ENCODE measurements around the gene ABCC1. TPM values are rescaled to one million over a fixed set of nuclear protein-coding genes. Genes with fewer than 3 reads are reported as not detected.
A peak's percentile ranks its signal among the peaks of the same experiment; 100 is the strongest.
"Not testable (repeated sequence)": the region's sequence is repeated elsewhere in the genome, so short reads cannot be mapped to it uniquely, and the experiment has no call there.

Gene ABCC1
- polyA plus RNA-seq, 3 donors = 1.4 to 23.6 (median 3.0) TPM

DNA sequence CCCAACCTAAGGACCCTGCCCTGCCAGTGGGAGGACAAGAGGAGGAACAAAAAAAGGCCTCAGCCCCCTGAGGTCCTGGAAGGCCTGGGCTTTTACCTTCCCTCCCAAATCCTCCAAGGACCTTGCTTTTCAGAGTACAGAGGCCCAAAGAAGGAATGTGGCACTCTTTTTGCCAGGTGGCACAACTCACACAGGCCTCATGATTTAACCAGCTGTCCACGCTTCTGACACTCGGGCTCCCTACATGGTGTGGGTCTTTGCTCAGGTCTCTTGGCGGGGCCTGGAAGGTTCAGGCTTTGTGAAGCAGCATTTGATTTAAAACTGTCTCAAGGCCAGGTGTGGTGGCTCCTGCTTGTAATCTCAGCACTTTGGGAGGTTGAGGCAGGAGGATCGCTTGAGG is 153.3 kb downstream of the ABCC1 start:
- intact Hi-C loops (cut with micrococcal nuclease) = no loop called here
- no peak overlapping the region for H3K9ac ChIP-seq (ENCODE audit: insufficient read depth, low read length, poor library complexity, severe bottlenecking)
- Mint-ChIP-seq H3K36me3 (peaks cover 68 to 82% of the 10 kb centered on the region in 2 donors), H3K9me3 (peaks cover 0 to 7% (median 2%) of the 10 kb centered on the region in 7 donors), H3K4me3 (no peak overlapping the region), H3K4me1 (peaks cover 10% of the 10 kb centered on the region), H3K27me3 (ENCODE audit: low read depth in 3 of 3) (no peaks in the 10 kb centered on the region), H3K27ac (no peak overlapping the region)
- no peaks in the 10 kb centered on the region for H3K9me3 ChIP-seq (replicated peaks in 1 of 2; ENCODE audit: control insufficient read depth in 1 of 2, insufficient read depth in 1 of 2, low read length in 2 of 2)
- no peak overlapping the region for H3K4me3 ChIP-seq (replicated peaks in 1 of 3; ENCODE audit: low read depth in 2 of 3, low read length in 3 of 3)
- H2AFZ ChIP-seq (ENCODE audit: insufficient read depth, low read depth, low read length, poor library complexity, severe bottlenecking) = no peak overlapping the region
- H3K27me3 ChIP-seq (ENCODE audit: control insufficient read depth in 2 of 2, insufficient read depth in 2 of 2, low read length in 2 of 2) = no peaks in the 10 kb centered on the region
- H3K4me2 ChIP-seq (replicated peaks; ENCODE audit: extremely low read depth, low read length, poor library complexity, severe bottlenecking) = no peak overlapping the region
- TF ChIP-seq, protein P1, sequence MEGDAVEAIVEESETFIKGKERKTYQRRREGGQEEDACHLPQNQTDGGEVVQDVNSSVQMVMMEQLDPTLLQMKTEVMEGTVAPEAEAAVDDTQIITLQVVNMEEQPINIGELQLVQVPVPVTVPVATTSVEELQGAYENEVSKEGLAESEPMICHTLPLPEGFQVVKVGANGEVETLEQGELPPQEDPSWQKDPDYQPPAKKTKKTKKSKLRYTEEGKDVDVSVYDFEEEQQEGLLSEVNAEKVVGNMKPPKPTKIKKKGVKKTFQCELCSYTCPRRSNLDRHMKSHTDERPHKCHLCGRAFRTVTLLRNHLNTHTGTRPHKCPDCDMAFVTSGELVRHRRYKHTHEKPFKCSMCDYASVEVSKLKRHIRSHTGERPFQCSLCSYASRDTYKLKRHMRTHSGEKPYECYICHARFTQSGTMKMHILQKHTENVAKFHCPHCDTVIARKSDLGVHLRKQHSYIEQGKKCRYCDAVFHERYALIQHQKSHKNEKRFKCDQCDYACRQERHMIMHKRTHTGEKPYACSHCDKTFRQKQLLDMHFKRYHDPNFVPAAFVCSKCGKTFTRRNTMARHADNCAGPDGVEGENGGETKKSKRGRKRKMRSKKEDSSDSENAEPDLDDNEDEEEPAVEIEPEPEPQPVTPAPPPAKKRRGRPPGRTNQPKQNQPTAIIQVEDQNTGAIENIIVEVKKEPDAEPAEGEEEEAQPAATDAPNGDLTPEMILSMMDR (IDR thresholded peaks at IDR 0.05) = no peak
- WGBS (ENCODE audit: insufficient coverage) = 100% methylated on average over 3 of the region's 4 CpGs
- peaks cover 3% of the 10 kb centered on the region for H4K20me1 ChIP-seq (ENCODE audit: insufficient read depth, low read length)
- no peak for DNase-seq
- no peak overlapping the region for H3K27ac ChIP-seq (ENCODE audit: low read depth in 1 of 2, low read length in 2 of 2)
- peaks cover 54 to 83% of the 10 kb centered on the region in 2 donors for H3K36me3 ChIP-seq (replicated peaks in 1 of 2; ENCODE audit: control insufficient read depth in 1 of 2, insufficient read depth in 2 of 2, low read length in 2 of 2)
- H3K79me2 ChIP-seq (ENCODE audit: insufficient read depth, low read length) = no peaks in the 10 kb centered on the region
- H3K4me1 ChIP-seq (ENCODE audit: control insufficient read depth in 1 of 2, insufficient read depth in 2 of 2, low read length in 2 of 2) = peaks cover 8 to 9% of the 10 kb centered on the region in 2 donors

DNA sequence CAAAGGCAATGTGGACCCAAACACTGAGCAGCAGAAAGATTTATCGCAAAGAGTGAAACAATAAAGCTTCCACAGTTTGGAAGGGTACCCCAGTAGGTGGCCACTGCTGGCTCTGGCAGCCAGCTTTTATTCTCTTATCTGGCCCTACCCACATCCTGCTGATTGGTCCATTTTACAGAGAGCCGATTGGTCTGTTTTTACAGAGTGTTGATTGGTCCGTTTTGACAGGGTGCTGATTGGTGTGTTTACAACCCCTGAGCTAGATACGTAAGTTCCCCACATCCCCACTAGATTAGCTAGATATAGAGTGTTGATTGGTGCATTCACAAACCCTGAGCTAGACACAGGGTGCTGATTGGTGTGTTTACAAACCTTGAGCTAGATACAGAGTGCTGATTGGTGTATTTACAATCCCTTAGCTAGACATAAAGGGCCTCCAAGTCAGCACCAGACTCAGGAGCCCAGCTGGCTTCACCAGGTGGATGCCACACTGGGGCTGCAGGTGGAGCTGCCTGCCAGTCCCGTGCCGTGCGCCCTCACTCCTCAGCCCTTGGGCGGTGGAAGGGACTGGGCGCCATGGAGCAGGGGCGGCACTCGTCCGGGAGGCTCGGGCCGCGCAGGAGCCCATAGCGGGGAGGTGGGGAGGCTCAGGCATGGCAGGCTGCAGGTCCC is 154.9 kb downstream of the ABCC1 start:
- intact Hi-C loops (cut with micrococcal nuclease); H3K27me3 Mint-ChIP-seq (ENCODE audit: low read depth in 3 of 3); H3K4me2 ChIP-seq (replicated peaks; ENCODE audit: extremely low read depth, low read length, poor library complexity, severe bottlenecking); H3K9ac ChIP-seq (ENCODE audit: insufficient read depth, low read length, poor library complexity, severe bottlenecking); H4K20me1 ChIP-seq (ENCODE audit: insufficient read depth, low read length); H3K27ac ChIP-seq (ENCODE audit: low read depth in 1 of 2, low read length in 2 of 2); H3K79me2 ChIP-seq (ENCODE audit: insufficient read depth, low read length); H3K27me3 ChIP-seq (ENCODE audit: control insufficient read depth in 2 of 2, insufficient read depth in 2 of 2, low read length in 2 of 2); H3K4me3 Mint-ChIP-seq; H3K9me3 ChIP-seq (replicated peaks in 1 of 2; ENCODE audit: control insufficient read depth in 1 of 2, insufficient read depth in 1 of 2, low read length in 2 of 2); H3K4me1 ChIP-seq (ENCODE audit: control insufficient read depth in 1 of 2, insufficient read depth in 2 of 2, low read length in 2 of 2); DNase-seq; H3K9me3 Mint-ChIP-seq; H2AFZ ChIP-seq (ENCODE audit: insufficient read depth, low read depth, low read length, poor library complexity, severe bottlenecking); H3K4me3 ChIP-seq (replicated peaks in 1 of 3; ENCODE audit: low read depth in 2 of 3, low read length in 3 of 3): not testable (repeated sequence)
- H3K36me3 Mint-ChIP-seq = peaks cover 69 to 81% of the 10 kb centered on the region in 2 donors
- H3K27ac Mint-ChIP-seq = peak overlapping the region in 1 of 7 donors; percentile 13
- H3K4me1 Mint-ChIP-seq = peaks cover 10% of the 10 kb centered on the region
- H3K36me3 ChIP-seq (replicated peaks in 1 of 2; ENCODE audit: control insufficient read depth in 1 of 2, insufficient read depth in 2 of 2, low read length in 2 of 2) = peaks cover 54 to 83% of the 10 kb centered on the region in 2 donors
- 97% methylated on average over 13 of the region's 16 CpGs for WGBS (ENCODE audit: insufficient coverage)

DNA sequence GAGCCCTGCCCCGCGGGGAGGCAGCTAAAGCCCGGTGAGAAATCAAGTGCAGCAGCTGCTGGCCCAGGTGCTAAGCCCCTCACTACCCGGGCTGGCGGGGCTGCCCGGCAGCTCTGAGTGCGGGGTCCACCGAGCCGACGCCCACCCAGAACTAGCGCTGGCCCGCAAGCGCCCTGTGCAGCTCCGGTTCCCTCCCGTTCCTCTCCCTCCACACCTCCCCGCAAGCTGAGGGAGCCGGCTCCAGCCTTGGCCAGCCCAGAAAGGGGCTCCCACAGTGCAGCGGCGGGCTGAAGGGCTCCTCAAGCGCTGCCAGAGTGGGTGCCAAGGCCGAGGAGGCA is 155.4 kb downstream of the ABCC1 start:
- H3K4me1 ChIP-seq (ENCODE audit: control insufficient read depth in 1 of 2, insufficient read depth in 2 of 2, low read length in 2 of 2); H3K4me1 Mint-ChIP-seq; H3K4me3 ChIP-seq (replicated peaks in 1 of 3; ENCODE audit: low read depth in 2 of 3, low read length in 3 of 3); H3K27me3 Mint-ChIP-seq (ENCODE audit: low read depth in 3 of 3); H4K20me1 ChIP-seq (ENCODE audit: insufficient read depth, low read length); H3K79me2 ChIP-seq (ENCODE audit: insufficient read depth, low read length); H3K9me3 ChIP-seq (replicated peaks in 1 of 2; ENCODE audit: control insufficient read depth in 1 of 2, insufficient read depth in 1 of 2, low read length in 2 of 2); H3K9me3 Mint-ChIP-seq; H3K4me2 ChIP-seq (replicated peaks; ENCODE audit: extremely low read depth, low read length, poor library complexity, severe bottlenecking); DNase-seq; intact Hi-C loops (cut with micrococcal nuclease); H3K4me3 Mint-ChIP-seq; H3K9ac ChIP-seq (ENCODE audit: insufficient read depth, low read length, poor library complexity, severe bottlenecking); H3K27me3 ChIP-seq (ENCODE audit: control insufficient read depth in 2 of 2, insufficient read depth in 2 of 2, low read length in 2 of 2); H2AFZ ChIP-seq (ENCODE audit: insufficient read depth, low read depth, low read length, poor library complexity, severe bottlenecking); H3K27ac ChIP-seq (ENCODE audit: low read depth in 1 of 2, low read length in 2 of 2): not testable (repeated sequence)
- Mint-ChIP-seq H3K27ac (peak overlapping the region in 1 of 7 donors; percentile 46), H3K36me3 (peaks cover 71 to 81% of the 10 kb centered on the region in 2 donors)
- 99% methylated on average over 14 of the region's 21 CpGs for WGBS (ENCODE audit: insufficient coverage)
- peaks cover 59 to 84% of the 10 kb centered on the region in 2 donors for H3K36me3 ChIP-seq (replicated peaks in 1 of 2; ENCODE audit: control insufficient read depth in 1 of 2, insufficient read depth in 2 of 2, low read length in 2 of 2)
